GM12875 (cell line): Measurements from ENCODE around the gene CDC20.

Source experiments
- H3K4me3 ChIP-seq: one replicate; pipeline ENCODE4 v1.5.1; 2011; ENCODE audit warnings: low read depth, low read length, control low read depth
- CTCF ChIP-seq: IDR thresholded peaks from 2 replicates; pipeline ENCODE4 v1.5.1; 2011; ENCODE audit warnings: low read depth, mild to moderate bottlenecking, control low read depth, inconsistent platforms, low read length, moderate library complexity, borderline replicate concordance; ENCODE audit not compliant: insufficient read depth

CDC20 gene

DNA sequence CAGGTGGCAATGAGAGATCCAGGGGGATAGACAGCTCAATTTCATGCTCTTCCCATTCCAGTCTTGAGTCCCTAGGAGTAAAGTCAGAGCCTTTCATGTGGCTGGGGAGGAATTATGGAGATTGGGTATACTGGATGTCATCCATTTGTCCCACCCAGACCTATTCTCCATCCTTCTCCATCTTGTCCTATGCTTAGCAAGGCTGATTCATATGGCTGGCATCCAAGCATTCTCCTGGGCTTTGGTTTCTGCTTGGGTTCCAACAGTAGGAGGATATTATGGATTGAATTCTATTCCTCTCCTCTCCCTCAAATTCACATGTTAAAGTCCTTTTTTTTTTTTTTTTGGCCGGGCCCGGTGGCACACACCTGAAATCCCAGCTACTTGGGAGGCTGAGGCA lies 3.8 kb upstream of the CDC20 start:
- H3K4me3 ChIP-seq: no peak overlapping the region
- no peak for TF ChIP-seq CTCF

DNA sequence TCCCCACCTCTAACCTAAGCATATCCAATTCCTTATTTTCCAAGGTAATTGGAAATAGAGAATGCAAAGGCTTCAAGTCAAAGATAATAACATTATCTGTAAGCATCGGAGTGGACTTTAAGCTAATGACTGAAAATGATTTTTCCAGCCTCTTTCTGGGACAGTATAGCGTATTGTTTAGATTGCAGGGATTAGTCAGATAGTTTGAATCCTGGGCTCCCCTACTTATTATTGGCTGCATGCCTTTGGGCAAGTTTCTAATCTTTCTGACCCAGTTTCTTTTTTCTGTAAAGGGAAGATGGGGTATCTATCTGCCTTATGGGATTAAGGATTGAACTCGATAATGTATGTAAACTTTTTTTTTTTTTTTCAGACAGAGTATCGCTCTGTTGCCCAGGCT lies 1.5 kb upstream of the CDC20 start:
- no peak for TF ChIP-seq CTCF

GRCh38 chr1:43358121-43358745 lies 548 bp upstream of the CDC20 start:
- peak overlapping the region; percentile 67 for H3K4me3 ChIP-seq
- peak; percentile 61 for TF ChIP-seq CTCF

More for the DNA sequence above, 1.5 kb upstream of the CDC20 start:
- no peak overlapping the region for H3K4me3 ChIP-seq

DNA sequence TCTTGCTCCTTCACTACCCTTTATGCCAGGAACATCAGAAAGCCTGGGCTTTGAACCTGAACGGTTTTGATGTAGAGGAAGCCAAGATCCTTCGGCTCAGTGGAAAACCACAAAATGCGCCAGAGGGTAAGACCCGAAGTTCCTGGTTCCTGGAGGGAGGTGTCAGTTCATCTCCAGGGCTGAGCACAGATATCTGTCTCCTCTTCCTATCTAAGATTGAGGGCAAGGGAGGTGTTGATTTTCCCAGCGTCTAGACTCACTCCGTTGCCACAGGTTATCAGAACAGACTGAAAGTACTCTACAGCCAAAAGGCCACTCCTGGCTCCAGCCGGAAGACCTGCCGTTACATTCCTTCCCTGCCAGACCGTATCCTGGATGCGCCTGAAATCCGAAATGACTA lies 915 bp downstream of the CDC20 start:
- H3K4me3 ChIP-seq: peak overlapping the region; percentile 69
- no peak for TF ChIP-seq CTCF

DNA sequence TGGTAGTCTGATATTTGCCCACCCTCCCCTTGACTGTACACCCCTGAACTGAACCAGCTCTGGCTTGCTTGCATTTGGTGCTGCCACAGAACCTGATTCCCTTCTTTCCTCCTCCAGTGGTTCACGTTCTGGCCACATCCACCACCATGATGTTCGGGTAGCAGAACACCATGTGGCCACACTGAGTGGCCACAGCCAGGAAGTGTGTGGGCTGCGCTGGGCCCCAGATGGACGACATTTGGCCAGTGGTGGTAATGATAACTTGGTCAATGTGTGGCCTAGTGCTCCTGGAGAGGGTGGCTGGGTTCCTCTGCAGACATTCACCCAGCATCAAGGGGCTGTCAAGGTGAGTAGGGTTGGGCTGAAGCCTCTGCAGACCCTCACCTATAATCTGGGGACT lies 1.8 kb downstream of the CDC20 start:
- no peak for TF ChIP-seq CTCF
- peak overlapping the region; percentile 69 for H3K4me3 ChIP-seq

DNA sequence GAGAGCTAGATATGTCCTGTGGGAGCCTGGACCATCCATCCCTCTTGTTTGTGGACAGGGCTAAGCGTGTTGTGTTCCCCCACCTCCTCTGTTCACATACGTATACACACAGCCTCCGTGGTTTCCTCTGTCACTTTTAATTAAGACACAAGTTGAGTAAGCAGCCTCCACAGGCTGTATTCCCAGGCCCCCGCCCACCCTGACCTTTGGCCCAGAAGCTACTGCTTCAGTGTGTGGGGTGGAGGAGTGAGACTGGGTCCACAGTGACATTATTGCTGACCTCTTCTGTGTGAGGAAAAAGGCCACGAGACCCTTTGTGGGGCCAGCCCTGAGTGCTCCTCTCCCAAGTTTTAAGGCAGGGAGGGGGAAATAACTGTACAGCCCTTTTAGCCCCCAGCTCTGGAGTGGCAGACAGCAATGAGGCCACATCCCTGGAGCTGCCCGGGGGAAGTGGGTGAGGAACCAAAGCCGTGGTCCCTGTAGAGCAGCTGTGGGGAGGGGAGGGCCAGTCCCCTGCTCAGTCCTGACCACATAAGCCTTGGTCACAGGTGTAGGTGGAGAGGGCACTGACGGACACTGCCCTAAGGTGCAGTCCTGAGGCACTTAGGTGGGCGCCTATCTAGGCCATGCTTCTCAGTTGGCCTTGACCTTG lies 4.6 kb downstream of the CDC20 start:
- H3K4me3 ChIP-seq: no peak overlapping the region
- no peak for TF ChIP-seq CTCF

DNA sequence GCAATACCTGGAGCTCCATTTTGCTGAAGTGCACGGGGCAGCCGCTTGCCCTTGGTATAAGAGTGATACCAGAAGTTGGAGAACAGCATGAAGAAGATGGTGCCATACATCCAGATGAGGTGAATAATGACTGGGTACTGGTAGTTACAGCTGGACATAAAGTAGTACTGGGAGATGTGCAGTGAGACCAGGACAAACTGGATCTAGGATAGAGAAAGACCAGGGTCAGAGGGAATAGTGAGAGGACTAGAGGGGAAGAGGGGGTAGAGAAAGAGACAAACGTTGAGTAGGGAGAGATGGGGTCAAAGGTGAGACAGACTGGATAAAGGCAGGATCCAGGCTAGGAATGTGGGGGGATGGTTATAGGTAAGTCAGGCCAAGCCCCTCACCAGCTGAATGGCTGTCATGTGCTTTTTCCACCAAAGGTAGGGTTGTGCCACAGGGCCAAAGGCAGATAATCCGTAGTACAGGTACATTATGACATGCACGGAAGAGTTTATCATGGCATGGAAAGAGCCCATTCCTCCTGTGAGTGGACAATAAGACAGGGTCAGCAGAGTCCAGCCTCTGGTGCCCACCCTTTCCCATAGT lies 5.2 kb downstream of the CDC20 start:
- no peak overlapping the region for H3K4me3 ChIP-seq
- no peak for TF ChIP-seq CTCF
